Activated gamma-delta T cell (primary cell): ENCODE data around the gene BMP8A.
"Not testable (repeated sequence)": the region's sequence is repeated elsewhere in the genome, so short reads cannot be mapped to it uniquely, and the experiment has no call there.

Experiments used
- DNase-seq: peaks from one replicate; lab custom pipeline; 2025; lab: John Stamatoyannopoulos, UW

The BMP8A gene

DNA sequence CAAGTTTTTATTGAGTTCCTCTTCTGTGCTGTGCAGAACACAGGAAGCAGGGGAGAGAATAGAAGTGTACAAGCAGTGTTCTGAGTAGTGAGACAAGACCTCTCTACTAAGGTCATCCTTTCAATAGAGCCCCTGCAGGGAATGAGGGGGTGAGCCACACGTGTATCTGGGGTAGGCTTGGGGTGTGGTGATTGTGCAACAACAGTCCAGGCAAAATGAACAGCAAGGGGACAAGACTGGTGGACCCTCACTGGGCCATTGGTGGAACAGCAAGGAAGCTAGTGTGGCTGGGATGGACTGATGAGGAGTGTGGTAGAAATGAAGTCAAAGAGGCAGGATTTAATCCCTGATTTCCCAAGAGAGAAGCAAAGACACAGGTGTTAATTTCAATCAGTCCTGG, 8.2 kb upstream of the BMP8A start:
- DNase-seq = no peak

DNA sequence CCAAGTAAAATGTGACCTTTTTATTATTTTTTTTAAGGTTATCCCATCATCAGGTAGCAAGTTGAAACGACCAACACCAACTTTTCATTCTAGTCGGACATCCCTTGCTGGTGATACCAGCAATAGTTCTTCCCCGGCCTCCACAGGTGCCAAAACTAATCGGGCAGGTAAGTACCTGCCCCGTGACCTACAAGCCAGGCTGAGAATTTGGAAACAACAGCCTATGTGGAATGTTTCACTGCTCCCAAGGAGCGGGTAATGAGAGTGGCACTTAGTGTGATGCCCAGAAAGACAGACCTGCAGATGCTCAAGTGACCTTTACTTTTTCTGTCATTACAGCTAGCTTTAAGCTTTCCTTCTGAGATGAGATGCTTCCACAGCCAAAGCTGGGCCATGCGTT, 6.9 kb upstream of the BMP8A start:
- no peak for DNase-seq

DNA sequence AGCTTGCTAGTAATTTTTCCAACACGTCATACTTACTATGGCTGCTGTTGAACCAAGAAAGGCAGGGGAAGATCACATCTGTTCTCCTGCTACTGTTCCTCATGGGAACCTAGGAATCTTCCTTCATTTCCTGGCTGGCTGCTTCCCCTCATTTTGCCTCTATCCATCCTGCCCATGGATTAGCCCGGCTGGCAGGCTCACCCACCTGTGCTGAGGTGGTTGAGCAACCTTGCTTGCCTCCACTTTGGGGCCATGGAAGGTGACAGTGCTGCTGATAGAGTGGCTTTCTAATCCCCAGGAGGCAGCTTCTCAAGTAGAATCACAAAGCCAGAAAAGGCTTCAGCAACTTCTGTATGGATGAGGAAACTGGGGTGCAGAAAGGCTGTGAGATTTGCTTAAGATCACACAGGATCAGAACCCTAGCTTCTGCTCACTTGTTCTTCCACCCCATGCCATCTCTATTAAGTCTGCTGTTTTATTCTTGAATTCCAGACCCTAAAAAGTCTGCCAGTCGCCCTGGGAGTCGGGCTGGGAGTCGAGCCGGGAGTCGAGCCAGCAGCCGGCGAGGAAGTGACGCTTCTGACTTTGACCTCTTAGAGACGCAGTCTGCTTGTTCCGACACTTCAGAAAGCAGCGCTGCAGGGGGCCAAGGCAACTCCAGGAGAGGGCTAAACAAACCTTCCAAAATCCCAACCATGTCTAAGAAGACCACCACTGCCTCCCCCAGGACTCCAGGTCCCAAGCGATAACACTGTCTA, 6.2 kb upstream of the BMP8A start:
- DNase-seq = no peak

DNA sequence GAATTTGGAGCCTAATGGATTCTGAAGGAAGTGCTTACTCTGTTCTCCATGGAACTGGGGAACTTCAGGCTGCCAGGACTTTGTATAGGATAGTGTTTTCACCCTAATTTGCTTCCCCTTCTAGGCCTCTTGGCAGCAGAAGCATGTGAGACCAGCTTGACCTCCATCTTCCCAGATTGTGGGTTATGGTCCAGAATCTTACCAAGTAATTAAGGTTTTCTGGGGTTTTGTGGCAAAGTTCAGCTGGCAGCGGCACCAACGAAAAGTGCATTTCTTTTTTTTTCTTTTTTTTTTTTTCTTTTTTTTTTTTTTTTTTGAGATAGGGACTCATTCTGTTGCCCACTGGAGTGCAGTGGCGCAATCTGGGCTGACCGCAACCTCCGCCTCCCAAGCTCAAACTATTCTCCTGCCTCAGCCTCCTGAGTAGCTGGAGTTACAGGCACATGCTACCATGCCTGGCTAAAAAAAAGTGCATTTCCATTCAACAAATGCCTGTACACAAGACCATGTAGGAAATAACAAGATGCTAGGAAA, 3.4 kb upstream of the BMP8A start:
- DNase-seq = no peak

DNA sequence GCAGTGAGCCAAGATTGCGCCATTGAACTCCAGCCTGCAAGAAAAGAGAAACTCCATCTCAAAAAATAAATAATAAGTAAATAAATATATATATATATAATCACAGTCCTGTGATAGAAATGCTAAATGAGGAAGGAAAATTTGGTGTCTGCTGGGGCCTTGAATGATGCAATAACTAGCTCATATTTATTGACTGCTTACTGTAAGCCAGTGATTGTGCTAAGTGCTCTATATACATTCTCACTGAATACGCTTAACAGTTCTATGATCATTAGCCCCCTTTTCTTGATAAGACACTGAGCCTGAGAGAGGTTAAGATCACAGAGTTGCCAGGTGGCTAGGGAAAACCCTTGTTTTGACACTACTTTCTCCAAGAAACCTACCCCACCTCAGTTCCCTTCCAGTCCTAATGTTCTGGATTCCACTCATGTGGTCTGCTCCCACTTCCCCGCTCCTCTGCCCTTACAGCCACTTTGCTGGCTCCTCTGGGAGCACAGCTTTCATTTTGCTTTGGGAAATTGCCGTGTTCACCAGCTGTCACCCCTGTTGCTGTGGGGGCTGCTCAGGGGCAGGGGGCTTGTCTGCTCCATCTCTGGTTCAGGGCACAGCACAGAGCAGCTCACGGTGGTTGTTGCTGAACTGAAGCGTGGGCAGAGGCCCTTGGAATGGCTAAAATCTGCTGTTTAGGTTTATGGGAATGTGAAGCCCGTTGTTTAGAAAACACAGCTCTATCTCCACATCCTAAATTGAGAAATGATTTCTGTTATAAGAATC, 2.5 kb upstream of the BMP8A start:
- DNase-seq = no peak

DNA sequence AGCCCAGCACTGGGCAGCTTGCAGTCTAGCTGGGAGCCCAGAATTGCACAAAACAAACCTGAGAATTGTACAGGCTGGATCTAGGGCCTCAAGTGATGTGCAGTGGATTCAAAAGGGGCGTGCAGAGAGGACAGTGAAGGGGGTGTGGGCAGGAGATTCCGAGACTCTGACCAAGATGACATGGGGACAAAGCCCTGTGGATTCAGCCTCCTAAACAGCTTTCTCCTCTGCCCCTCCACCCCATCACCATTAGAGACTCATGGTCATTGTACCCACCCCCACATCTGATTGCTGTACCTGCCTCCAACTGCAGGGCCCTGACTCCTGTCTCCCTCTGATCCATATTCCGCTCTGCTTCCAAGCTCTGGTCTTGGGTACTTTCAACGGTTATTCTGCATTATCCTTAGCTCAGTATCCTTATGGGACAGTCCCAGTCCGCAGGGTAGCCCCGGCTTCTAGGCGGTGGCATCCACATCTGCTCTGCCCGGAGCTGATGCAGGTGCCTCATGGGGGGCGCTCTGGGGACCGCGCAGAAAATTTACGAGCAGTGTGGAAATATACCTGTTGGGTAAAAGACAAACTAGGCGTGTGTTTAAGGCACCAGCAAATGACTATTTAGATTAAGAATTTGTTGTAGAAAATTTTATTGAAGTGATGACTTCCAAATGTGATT, 1.7 kb upstream of the BMP8A start:
- no peak for DNase-seq

DNA sequence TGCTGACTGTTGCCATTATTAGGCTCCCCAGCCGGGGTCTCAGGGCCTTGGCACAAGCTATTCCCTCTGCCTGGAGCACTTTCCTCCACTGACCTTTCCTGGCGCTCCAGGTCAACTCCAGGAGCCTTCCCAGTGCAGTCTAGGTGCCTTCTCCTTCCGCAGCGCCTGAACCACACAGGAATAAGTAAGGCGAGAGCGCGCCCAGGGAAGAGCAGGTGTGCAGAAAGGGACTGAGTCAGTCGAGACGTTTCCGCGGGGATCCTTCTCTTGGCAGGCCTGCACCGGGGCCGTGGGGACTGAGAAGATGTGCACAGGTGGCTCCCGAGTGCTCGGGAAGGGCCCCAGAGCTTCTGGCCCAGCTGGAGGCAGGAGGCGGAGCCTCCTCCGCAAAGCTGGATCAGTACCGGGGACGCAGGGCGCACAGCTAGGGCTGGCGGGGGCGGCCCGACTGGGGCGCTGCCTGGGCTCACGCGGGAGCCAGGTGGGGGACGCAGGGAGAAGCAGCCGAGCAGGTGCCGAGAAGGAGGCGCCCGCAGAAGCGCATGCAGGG, 765 bp upstream of the BMP8A start:
- DNase-seq = no peak

DNA sequence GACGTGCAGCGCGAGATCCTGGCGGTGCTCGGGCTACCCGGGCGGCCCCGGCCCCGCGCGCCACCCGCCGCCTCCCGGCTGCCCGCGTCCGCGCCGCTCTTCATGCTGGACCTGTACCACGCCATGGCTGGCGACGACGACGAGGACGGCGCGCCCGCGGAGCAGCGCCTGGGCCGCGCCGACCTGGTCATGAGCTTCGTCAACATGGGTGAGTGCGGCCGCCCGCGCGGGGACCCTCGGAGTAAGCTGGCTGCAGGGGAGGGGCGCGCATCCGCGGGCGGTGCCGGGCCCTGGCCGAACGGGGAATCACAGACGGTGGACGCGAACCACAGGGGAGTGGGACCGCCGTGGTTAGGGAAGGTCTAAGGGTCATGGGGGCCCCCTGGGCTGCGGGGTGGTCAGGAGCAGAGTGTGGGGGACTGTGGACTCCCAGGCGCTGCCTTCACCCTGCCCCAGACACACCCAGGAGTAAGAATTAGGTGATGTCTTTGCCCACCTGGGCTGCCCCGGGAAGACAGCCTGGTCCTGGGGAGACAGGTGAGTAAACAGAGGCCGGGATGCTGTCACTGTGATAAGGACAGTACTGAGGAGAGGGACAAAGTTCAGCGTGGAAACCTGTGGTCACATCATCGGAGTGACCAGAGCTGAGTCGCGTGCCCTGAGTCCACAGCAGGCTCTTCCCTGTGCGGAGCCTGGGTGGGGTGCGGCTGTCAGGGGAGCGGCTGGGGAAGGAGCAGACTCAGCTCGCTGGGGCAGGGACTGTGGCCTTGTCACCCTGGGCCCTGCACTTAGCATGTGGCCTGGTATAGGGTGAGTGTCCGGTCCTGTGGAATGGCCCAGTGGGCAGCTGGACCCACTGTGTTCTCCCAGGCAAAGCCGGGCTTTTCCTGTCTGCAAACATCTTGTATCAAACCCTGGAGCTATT, 944 bp downstream of the BMP8A start:
- DNase-seq = not testable (repeated sequence)

DNA sequence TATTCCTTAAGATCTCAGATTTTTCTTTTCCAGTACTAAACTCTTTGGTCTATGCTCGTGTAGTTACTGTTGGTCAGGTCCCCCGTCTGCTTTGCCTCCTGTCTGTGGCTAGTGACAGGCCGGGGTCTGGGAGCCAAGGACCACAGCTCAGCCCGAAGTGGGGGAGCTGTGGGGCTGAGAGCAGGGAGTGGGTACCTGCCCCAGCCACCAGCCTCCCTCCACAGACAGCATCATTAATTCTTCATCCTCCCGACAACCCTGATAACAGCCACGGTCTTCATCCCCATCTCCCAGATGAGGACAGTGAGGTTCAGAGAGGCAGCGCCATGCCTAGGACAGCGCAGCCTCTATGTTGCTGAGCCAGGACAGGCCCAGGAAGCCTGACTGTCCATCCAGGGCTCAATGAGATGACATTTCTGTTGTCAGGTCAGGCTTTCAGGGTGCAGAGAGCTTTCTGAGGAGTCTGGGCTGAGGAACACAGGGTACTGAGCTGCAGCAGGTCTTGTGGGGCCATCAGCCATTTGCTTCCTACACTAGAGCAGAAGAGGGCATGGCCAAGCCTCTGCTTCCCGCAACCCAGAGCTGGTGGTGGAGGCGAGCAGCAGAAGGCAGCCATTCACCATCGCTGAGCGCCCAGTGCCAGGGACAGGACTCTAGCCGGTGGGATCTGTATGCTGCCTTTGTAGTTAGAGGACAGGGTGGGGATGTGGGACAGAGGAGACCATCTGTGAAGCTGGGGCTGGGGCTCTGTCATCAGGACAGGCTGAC, 1.8 kb downstream of the BMP8A start:
- not testable (repeated sequence) for DNase-seq

DNA sequence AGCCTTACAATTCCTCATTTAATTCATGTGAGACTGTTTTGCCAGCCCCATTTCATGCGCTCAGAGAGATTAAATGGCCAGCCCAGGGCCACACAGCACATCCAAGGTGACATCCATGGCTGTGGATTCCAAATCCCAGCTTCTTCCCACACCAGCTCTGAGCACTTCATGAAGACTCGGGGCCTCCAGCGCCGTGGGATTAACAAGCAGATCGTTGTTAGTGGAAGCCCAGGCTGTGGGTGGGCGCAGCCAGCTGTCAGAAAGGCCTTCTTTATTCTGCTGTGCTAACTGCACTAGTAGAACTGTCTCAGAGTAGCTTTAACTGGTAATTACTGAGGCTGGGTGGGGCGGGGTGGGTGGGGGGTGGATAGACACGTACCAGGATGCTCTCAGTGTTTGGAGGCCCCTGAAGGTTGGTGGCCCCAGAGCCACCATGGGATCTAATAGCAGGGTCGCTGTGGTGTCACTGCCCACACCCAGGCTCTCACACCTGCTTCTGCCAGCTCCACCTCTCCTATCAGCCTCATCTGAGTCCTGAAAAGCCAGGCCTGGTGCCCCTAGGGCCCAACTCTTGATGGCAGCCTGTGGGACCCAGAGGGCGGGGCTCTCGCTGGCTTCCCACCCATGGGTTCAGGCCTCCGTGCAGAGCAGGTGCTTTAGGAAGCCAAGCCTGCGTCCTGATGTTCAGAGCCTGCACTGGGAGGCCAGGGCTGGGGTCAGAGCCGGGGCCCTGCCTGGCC, 3.4 kb downstream of the BMP8A start:
- DNase-seq = no peak

DNA sequence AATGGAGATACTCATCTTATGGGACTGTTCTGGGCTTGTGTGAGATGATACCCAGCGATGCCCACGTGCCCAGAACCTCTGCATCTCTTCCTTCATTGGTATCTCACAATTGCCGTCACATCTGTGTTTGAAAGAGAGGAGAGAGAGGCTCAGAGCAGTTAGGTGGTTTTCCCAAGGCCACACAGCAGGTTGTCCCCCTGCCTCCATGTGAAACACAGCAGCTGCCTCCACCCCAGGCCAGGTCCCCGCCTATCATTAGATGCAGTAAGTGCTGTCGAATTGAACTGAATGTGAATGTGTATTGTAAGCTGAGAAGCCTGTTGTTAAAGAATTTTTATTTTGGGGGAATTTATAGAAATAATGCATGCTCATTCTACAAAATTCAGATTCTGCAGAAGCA, 5.1 kb downstream of the BMP8A start:
- not testable (repeated sequence) for DNase-seq

DNA sequence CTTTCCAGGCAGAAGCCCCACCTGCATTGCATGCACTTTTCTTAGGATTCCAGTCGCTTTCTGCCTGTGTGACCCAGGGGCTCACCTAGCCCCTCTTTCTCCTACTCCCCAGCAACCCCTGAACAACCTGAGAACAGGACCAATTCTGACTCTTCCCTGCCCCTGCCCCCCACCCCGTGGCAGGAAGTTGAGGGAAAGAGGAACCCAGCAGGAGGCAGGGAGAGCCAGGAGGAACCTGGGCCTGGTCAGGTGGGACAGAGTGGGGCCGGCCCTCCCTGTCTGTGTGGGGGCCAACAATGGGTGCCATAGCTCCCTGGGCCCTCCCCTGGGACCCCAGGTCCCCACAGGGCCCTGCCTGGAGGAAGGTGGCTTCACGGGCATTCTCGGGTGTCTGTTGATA, 6.1 kb downstream of the BMP8A start:
- DNase-seq = no peak

DNA sequence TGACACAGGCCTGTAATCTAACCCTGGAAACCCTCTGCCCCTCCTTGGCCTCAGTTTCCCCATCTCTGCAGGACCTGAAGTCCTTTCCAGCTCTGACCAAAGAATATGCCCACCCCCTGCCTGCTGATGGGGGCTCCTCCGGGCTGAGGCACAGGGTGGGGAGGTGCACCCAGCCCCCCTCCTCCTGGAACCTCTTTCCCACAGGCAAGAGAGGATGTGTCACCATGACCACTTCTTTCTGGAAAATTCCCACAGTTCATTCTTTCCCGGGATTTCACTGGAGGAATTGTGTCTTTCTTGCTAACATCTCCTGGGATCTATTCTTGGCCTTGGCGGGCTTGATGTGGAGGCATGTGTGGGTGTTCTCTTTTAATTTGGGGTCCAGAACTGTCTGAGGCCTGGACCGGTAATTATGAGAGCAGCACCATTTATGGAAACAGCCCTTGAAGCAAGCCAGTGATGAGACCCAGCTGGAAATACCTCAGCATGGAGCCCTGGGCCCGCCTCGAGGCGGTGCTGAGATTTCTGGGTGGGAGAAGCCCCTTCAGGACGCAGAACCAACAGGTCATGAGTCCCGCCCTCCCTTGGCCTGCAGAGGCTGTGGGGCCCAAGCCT, 6.8 kb downstream of the BMP8A start:
- not testable (repeated sequence) for DNase-seq

DNA sequence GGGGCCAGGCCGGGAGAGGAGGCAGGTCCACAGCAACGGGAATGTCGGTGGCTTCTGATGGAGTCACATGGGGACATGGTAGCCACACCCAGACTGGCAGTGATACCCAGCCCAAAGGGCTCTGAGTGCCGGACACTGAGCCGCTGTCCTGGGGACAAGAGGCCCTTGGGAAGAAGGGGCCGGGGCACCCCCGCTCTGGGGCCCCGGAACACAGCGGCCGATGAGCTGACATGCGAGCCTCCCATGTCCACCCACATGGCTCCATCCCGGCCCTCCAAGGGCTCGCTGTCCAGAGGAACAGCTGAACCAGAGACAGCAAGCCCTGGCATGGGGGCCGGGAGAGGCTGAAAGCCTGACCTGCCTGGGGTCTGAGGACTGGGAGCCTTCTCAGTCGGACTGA, 7.4 kb downstream of the BMP8A start:
- not testable (repeated sequence) for DNase-seq

DNA sequence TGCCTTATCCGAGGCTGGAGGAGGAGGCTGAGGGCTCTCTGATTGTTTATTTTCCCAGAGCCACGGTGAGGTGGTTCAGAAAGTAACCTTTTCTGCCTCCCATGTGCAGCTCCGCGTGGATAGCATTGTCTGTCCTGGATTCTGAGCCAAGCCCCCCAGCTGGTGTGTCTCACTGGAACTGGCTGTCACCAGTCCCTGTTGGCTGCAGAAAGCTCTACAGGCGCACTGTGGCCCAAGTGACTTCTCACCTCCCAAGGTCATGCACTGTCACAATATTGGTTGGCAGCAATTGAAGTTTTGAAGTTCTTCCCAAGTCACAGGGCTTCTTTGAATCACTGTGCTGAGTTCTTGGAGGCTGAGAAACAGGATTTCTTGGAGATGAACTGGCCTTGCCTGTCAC, 8.2 kb downstream of the BMP8A start:
- no peak for DNase-seq

DNA sequence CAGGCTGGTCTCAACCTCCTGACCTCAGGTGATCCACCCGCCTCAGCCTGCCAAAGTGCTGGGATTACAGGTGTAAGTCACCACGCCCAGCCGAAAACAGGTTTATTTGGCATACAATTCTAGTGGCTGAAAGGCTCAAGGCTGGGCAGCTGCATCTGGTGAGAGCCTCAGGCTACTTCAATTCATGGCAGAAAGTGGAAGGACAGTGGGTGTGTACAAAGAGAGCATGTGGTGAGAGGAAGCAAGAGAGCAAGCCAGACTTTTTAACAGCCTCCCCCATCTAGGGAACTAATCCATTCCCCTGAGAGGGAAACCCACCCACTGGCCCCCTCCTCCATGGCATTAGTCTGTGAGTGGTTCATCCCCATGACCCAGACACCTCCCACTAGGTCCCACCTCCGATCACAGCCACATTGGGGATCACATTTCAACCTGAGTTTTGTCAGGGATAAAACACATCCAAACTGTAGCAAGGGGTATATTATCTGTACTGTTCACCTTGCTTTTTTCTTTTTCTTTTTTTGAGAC, 9.5 kb downstream of the BMP8A start:
- DNase-seq = no peak

DNA sequence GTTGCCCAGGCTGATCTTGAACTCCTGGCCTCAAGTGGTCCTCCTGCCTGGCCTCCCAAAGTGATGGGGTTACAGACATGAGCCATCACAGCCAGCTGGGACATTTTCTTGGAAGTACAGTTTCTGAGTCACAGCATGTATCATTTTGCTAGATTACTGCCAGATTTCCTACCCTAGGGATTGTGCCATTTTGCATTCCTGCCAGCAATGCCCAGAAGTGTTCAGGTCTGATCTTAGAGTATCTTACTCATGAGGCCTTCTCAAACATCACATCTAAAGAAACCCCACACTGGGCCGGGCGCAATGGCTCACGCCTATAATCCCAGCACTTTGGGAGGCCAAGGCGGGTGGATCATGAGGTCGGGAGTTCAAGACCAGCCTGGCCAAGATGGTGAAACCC, 10.2 kb downstream of the BMP8A start:
- DNase-seq = no peak

DNA sequence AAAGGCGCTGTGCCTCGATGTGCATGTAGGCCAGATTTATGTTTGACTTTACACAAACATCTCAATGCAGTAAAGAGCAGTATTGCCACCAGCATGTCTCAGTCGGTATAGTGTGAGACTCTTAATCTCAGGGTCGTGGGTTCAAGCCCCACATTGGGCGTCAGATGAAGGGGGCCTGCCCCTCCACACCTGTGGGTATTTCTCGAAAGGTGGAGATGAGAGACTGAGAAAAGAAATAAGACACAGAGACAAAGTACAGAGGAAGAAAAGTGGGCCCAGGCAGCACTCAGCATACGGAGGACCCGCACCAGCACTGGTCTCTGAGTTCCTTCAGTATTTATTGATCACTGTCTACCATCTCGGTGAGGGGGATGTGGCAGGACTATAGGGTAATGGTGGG, 13.0 kb downstream of the BMP8A start:
- DNase-seq = not testable (repeated sequence)

DNA sequence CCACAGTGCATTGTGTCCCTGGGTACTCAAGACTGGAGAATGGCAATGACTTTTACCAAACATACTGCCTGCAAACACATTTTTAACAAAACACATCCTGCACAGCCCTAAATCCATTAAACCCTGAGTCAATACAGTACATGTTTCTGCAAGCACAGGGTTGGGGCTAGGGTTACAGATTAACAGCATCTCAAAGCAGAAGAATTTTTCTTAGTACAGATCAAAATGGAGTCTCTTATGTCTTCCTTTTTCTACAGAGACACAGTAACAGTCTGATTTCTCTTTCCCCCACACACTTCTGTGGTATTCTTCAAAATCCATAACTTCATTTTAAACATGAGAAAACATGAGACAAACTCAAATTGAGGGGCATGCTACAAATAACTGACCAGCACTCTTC, 13.9 kb downstream of the BMP8A start:
- DNase-seq = no peak
